T-cell (primary cell): ENCODE results near the gene FLACC1. TPM values are rescaled to one million over a fixed set of nuclear protein-coding genes. Genes with fewer than 3 reads are reported as not detected.
"Not testable (repeated sequence)": the region's sequence is repeated elsewhere in the genome, so short reads cannot be mapped to it uniquely, and the experiment has no call there.

Source experiments
- ATAC-seq, 4 experiments: fragments of 200-7000 bp in 3 of 4; fragments of 150-1000 bp in 1 of 4; cut with Tn5 transposase; replicated peaks in 1 of 4; 1 replicate in 3 of 4; 2 replicates in 1 of 4; pipeline ENCODE4 v1.10.0; 2021; ENCODE audit warnings: moderate library complexity in 3 of 4, mild to moderate bottlenecking in 2 of 4, moderate number of reproducible peaks in 1 of 4
- CTCF ChIA-PET, 2 donors: fragments of 300-600 bp; sonication (Branson Sonifier 250); formaldehyde crosslinking; loops; one replicate each; lab custom pipeline; 2022; ENCODE audit warnings: antibody characterized with exemption in 2 of 2; lab: Charles Lee
- POLR2A ChIA-PET, 2 donors: fragments of 300-600 bp; sonication (Branson Sonifier 250); formaldehyde crosslinking; loops; one replicate each; lab custom pipeline; 2022; ENCODE audit warnings: antibody characterized with exemption in 2 of 2; lab: Charles Lee
- DNase-seq, 35 experiments: peaks; one replicate each; pipeline versions ENCODE4 v3.0.0 to v3.0.0-alpha.2; 2013 to 2023
- H3K27ac ChIP-seq: one replicate; pipeline ENCODE4 v1.5.1; 2013; ENCODE audit warnings: low read length
- H3K27me3 ChIP-seq, 2 experiments: replicated peaks in 1 of 2; 1 replicate in 1 of 2; 2 replicates in 1 of 2; pipeline versions ENCODE4 v1.6.1 to v1.7.0; 2013; ENCODE audit warnings: low read length in 1 of 2, mixed read lengths in 1 of 2; ENCODE audit not compliant: control insufficient read depth in 2 of 2, insufficient read depth in 2 of 2; ENCODE audit errors: extremely low read depth in 1 of 2
- H3K36me3 ChIP-seq, 2 donors: 1 replicate in 1 of 2; 2 replicates in 1 of 2; pipeline versions ENCODE4 v1.6.1 to v1.7.0; 2013; ENCODE audit warnings: low read length in 1 of 2; ENCODE audit not compliant: control insufficient read depth in 2 of 2, insufficient read depth in 1 of 2; ENCODE audit errors: extremely low read depth in 1 of 2
- H3K4me1 ChIP-seq, 2 experiments: 1 replicate in 1 of 2; 2 replicates in 1 of 2; pipeline versions ENCODE4 v1.6.1 to v1.7.0; 2013; ENCODE audit warnings: low read length in 2 of 2, mixed read lengths in 1 of 2; ENCODE audit not compliant: insufficient read depth in 2 of 2, control insufficient read depth in 1 of 2; ENCODE audit errors: extremely low read depth in 1 of 2
- H3K4me3 ChIP-seq, 2 donors: 1 replicate in 1 of 2; 2 replicates in 1 of 2; pipeline versions ENCODE4 v1.5.1 to v1.7.0; 2013; ENCODE audit warnings: mild to moderate bottlenecking in 2 of 2, low read length in 1 of 2, moderate library complexity in 1 of 2; ENCODE audit not compliant: control insufficient read depth in 1 of 2; ENCODE audit errors: extremely low read depth in 1 of 2
- H3K9me3 ChIP-seq: 2 replicates; pipeline ENCODE4 v1.7.0; 2013
- H3K27ac Mint-ChIP-seq, 2 donors: one replicate each; pipeline ENCODE4 v1.8.0; 2020 to 2021; ENCODE audit warnings: mild to moderate bottlenecking in 2 of 2, mixed read lengths in 2 of 2
- H3K27me3 Mint-ChIP-seq, 2 donors: one replicate each; pipeline ENCODE4 v1.8.0; 2021 to 2022; ENCODE audit warnings: mixed read lengths in 2 of 2
- H3K36me3 Mint-ChIP-seq: one replicate; pipeline ENCODE4 v1.8.0; 2021; ENCODE audit warnings: mixed read lengths
- H3K4me1 Mint-ChIP-seq, 3 donors: one replicate each; pipeline ENCODE4 v1.8.0; 2020 to 2022; ENCODE audit warnings: mixed read lengths in 3 of 3, mild to moderate bottlenecking in 1 of 3
- H3K4me3 Mint-ChIP-seq, 3 donors: one replicate each; pipeline ENCODE4 v1.8.0; 2020 to 2022; ENCODE audit warnings: mild to moderate bottlenecking in 3 of 3, mixed read lengths in 3 of 3, moderate library complexity in 3 of 3
- H3K9me3 Mint-ChIP-seq, 3 donors: one replicate each; pipeline ENCODE4 v1.8.0; 2020 to 2022; ENCODE audit warnings: mixed read lengths in 3 of 3
- WGBS: methylation state at CpG from one replicate; pipeline ENCODE4 v1.1.5; 2013; ENCODE audit warnings: missing lambda C conversion rate; ENCODE audit not compliant: insufficient coverage; 5-methylcytosine and 5-hydroxymethylcytosine counted together
- total RNA-seq, 35 experiments: library from RNA in 6 of 35; stranded (reverse) in 6 of 35; fragments of 120-200 nt in 1 of 35; gene quantifications; one replicate each; pipeline versions ENCODE4 v1.2.1 to v1.2.4 and lab custom pipeline; 2013 to 2026

FLACC1 gene
- total RNA-seq, 5 donors from 2014 or later (not counting 1 experiment from before 2014, with no cell fraction given): 5.3 to 8.4 (median 6.5) TPM

DNA sequence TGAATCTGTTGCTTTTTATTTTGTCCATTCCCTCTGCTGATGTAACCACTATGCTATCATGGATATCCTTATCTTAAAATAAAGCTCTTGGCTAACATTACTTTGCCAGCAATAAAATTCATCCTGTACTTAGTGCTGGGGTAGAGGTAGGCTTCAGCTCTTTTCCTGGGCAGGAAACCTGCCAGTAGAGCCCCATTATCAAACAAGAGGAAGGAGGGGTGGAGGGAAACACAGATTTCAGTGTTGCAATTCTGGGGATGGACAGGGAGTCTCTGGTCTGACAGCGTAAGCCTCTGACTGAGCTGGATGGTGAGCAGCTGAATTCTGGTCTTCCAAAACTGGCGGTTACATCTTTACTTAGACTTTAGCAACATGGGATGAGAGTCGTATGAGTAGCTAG is 49.3 kb downstream of the FLACC1 start:
- no peaks in the 10 kb centered on the region for H3K27me3 Mint-ChIP-seq

GRCh38 chr2:201299929-201300328 is 57.2 kb downstream of the FLACC1 start:
- H3K4me1 ChIP-seq, DNase-seq, ATAC-seq, H3K4me3 ChIP-seq, H3K9me3 ChIP-seq, H3K27me3 ChIP-seq, H3K4me3 Mint-ChIP-seq, H3K27ac ChIP-seq, H3K36me3 ChIP-seq, H3K27me3 Mint-ChIP-seq, POLR2A ChIA-PET, H3K27ac Mint-ChIP-seq: not testable (repeated sequence)
- Mint-ChIP-seq H3K9me3 (peaks cover 23 to 55% (median 30%) of the 10 kb centered on the region in 3 donors), H3K4me1 (peaks cover 11 to 16% (median 12%) of the 10 kb centered on the region in 3 donors), H3K36me3 (peaks cover 78% of the 10 kb centered on the region)
- 100% methylated on average over 9 of the region's 11 CpGs for WGBS
- CTCF ChIA-PET: interaction anchor here in 1 of 2 donors (1.0 kb wide), 1 partner anchor 67 kb away, joined by 4 read pairs; no protein-coding TSS in a partner anchor

More for the DNA sequence above, 49.3 kb downstream of the FLACC1 start:
- Histone ChIP-seq H3K36me3 (peaks cover 0 to 2% of the 10 kb centered on the region in 2 donors), H3K4me1 (no peaks in the 10 kb centered on the region), H3K4me3 (no peak overlapping the region), H3K27me3 (no peaks in the 10 kb centered on the region), H3K9me3 (no peaks in the 10 kb centered on the region), H3K27ac (no peak overlapping the region)
- ChIA-PET CTCF (no interaction called here), POLR2A (no interaction called here)
- Mint-ChIP-seq H3K36me3 (peaks cover 81% of the 10 kb centered on the region), H3K9me3 (peaks cover 3 to 48% (median 6%) of the 10 kb centered on the region in 3 donors), H3K4me1 (no peaks in the 10 kb centered on the region), H3K4me3 (no peak overlapping the region), H3K27ac (no peak overlapping the region)
- no peak for ATAC-seq
- 100% methylated on average over 1 of the region's 3 CpGs for WGBS
- no peak for DNase-seq

DNA sequence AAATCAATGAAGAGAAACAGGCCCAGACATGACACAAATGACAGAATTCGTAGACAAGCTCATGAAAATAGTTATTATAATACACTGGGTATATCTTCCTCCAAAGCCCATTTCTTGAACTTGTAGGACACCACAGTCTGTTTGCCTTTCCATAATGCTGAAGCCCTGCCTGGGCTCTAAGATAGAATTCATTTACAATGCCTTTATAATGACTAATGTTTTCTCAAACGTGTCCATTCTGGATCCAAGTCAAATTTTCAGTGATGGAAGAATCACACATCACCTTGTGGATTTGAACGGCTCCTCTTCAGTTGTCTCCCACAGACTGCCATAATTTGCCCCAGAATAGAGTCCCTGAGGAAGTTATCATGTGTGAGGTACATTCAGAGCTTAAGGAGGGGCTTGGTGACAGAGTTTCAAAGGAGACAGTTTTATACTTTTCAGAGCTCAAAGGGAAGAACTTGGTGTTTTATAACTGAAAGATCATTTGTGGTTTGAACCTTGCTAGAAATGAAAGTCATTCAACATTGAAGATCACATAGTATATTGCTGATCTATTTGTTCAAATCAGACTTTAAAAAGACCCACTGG is 58.6 kb downstream of the FLACC1 start:
- no peaks in the 10 kb centered on the region for H3K27me3 ChIP-seq
- ATAC-seq (no peak), DNase-seq (no peak)
- no peak overlapping the region for H3K27ac ChIP-seq
- ChIA-PET CTCF (no interaction called here), POLR2A (interaction anchor here (0.6 kb wide), 2 partner anchors 1356 to 1795 kb away, joined by 3 to 5 read pairs; no protein-coding TSS in a partner anchor)
- H3K36me3 ChIP-seq: no peaks in the 10 kb centered on the region
- no peaks in the 10 kb centered on the region for H3K9me3 ChIP-seq
- H3K4me1 Mint-ChIP-seq: peaks cover 11 to 16% (median 12%) of the 10 kb centered on the region in 3 donors
- peaks cover 23 to 49% (median 32%) of the 10 kb centered on the region in 3 donors for H3K9me3 Mint-ChIP-seq
- H3K27ac Mint-ChIP-seq: peak overlapping the region in 1 of 2 donors; percentile 50
- peaks cover 0 to 2% of the 10 kb centered on the region in 2 experiments for H3K4me1 ChIP-seq
- H3K4me3 Mint-ChIP-seq: no peak overlapping the region
- H3K27me3 Mint-ChIP-seq: no peaks in the 10 kb centered on the region
- WGBS: 80% methylated on average over 1 of the region's 3 CpGs
- H3K4me3 ChIP-seq: no peak overlapping the region
- H3K36me3 Mint-ChIP-seq: peaks cover 75% of the 10 kb centered on the region

- ATAC-seq, H3K4me1 ChIP-seq, H3K27me3 ChIP-seq, H3K27me3 Mint-ChIP-seq, H3K9me3 ChIP-seq, DNase-seq, H3K27ac ChIP-seq, POLR2A ChIA-PET, H3K4me3 ChIP-seq, CTCF ChIA-PET, H3K4me3 Mint-ChIP-seq: not testable (repeated sequence)
- Mint-ChIP-seq H3K4me1 (peaks cover 0 to 19% (median 10%) of the 10 kb centered on the region in 3 donors), H3K9me3 (peaks cover 5 to 35% (median 29%) of the 10 kb centered on the region in 3 donors), H3K27ac (peak overlapping the region in 1 of 2 donors; percentile 34), H3K36me3 (peaks cover 80% of the 10 kb centered on the region)
- peaks cover 0 to 43% of the 10 kb centered on the region in 2 donors for H3K36me3 ChIP-seq
- 100% methylated on average over 11 of the region's 15 CpGs for WGBS
Observed at GRCh38 chr2:201290457-201291148, 66.5 kb downstream of the FLACC1 start.

DNA sequence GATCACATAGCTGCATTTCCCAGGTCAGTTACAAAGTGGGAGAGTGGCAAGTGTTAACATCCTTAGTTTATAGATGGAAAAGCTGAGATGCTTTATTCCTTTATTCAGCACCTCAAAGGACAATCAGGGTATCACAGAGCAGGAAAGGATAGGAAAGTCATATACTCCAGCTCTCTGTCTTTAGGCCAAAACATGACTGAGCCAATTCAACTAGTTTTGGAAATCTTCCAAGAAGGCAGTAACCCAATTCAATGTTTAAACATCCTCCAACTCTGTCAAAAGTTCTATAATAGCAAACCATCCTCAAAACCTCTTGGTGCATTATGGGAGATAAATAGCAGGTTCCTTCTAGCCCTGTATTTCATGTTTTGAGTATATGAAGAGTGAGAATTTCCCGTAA is 71.6 kb downstream of the FLACC1 start:
- H3K27me3 ChIP-seq: no peaks in the 10 kb centered on the region
- ChIA-PET CTCF (interaction anchor here in 1 of 2 donors (1.3 kb wide), 1 partner anchor 80 kb away, joined by 3 read pairs; no protein-coding TSS in a partner anchor), POLR2A (no interaction called here)
- H3K4me3 ChIP-seq: no peak overlapping the region
- Mint-ChIP-seq H3K9me3 (peaks cover 0 to 6% (median 5%) of the 10 kb centered on the region in 3 donors), H3K36me3 (peaks cover 65% of the 10 kb centered on the region), H3K4me1 (peaks cover 3 to 30% (median 20%) of the 10 kb centered on the region in 3 donors), H3K27ac (peak overlapping the region in 1 of 2 donors; percentile 49), H3K4me3 (no peak overlapping the region), H3K27me3 (no peaks in the 10 kb centered on the region)
- H3K9me3 ChIP-seq: no peaks in the 10 kb centered on the region
- DNase-seq (no peak), ATAC-seq (no peak)
- 100% methylated on average over 1 of the region's 1 CpG for WGBS
- H3K36me3 ChIP-seq: peaks cover 8 to 66% of the 10 kb centered on the region in 2 donors
- no peak overlapping the region for H3K27ac ChIP-seq
- H3K4me1 ChIP-seq: no peaks in the 10 kb centered on the region

- no peak overlapping the region for H3K4me3 ChIP-seq
- no peaks in the 10 kb centered on the region for H3K27me3 Mint-ChIP-seq
- ATAC-seq (no peak), DNase-seq (no peak)
- H3K27ac ChIP-seq: no peak overlapping the region
- H3K4me3 Mint-ChIP-seq: no peak overlapping the region
- H3K9me3 Mint-ChIP-seq: no peaks in the 10 kb centered on the region
- no peaks in the 10 kb centered on the region for H3K9me3 ChIP-seq
- peaks cover 24 to 63% of the 10 kb centered on the region in 2 donors for H3K36me3 ChIP-seq
- ChIA-PET POLR2A (interaction anchor here (0.5 to 0.6 kb wide), 2 partner anchors 22 to 366 kb away, joined by 3 to 4 read pairs; no protein-coding TSS in a partner anchor), CTCF (interaction anchor here (0.6 to 1.5 kb wide), 5 partner anchors 44 to 382 kb away, joined by 3 to 8 read pairs (median 5); no protein-coding TSS in a partner anchor)
- peaks cover 31 to 44% (median 38%) of the 10 kb centered on the region in 3 donors for H3K4me1 Mint-ChIP-seq
- peak overlapping the region; percentile 70 to 80 for H3K27ac Mint-ChIP-seq
- no peaks in the 10 kb centered on the region for H3K4me1 ChIP-seq
- WGBS: no CpG with 5 or more reads among the region's 3 CpGs
- no peaks in the 10 kb centered on the region for H3K27me3 ChIP-seq
- H3K36me3 Mint-ChIP-seq: peaks cover 54% of the 10 kb centered on the region
Observed at GRCh38 chr2:201280191-201281040, 76.7 kb downstream of the FLACC1 start.
